ENCODE measurements around the gene POU3F1.
A peak's percentile ranks its signal among the peaks of the same experiment; 100 is the strongest.

POU3F1 gene

DNA sequence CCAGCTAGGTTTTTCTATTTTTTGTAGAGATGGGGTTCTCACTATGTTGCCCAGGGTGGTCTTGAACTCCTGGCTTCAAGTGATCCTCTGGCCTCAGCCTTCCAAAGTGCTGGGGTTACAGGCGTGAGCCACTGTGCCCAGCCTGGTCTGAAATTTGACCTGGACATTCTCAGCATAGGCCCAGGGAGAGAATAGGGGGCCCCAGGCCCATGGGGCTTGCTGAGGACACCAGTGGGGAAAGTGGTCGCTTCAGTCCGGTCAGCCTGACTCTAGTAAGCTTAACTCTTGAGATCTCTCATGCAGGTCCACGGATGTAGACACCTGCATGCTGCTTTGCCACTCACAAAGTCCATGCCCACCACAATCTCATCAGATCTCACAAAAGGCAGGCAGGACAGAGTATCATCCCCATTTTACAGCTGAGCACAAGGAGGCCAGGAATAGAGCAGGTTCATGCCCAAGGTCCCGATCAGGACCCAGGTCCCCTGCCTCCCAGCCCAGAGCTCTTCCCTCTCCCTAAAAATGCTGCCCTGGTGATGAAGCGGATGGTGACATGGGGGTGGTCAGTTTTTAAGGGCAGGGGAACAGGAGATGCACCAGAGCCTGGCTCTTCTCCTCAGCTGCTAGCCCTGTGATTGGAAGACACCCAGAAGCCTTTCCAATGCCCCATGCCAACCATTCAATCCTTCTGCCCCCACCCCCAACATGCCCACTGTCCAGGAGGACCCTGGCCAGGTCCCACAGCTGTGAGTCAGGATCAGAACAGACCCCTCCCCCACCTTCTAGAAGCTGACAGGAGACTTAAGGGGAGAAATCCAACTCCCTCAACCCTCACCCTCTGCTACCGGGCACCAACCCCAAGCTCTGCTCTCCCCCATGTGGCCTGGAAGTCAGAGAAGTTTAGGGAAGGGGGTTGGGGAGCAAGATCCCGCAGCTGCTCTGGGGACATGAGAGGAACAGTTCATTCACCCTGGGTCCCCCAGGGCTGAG lies 43.0 kb downstream of the POU3F1 start:
- peak; percentile 35 for DNase-seq

DNA sequence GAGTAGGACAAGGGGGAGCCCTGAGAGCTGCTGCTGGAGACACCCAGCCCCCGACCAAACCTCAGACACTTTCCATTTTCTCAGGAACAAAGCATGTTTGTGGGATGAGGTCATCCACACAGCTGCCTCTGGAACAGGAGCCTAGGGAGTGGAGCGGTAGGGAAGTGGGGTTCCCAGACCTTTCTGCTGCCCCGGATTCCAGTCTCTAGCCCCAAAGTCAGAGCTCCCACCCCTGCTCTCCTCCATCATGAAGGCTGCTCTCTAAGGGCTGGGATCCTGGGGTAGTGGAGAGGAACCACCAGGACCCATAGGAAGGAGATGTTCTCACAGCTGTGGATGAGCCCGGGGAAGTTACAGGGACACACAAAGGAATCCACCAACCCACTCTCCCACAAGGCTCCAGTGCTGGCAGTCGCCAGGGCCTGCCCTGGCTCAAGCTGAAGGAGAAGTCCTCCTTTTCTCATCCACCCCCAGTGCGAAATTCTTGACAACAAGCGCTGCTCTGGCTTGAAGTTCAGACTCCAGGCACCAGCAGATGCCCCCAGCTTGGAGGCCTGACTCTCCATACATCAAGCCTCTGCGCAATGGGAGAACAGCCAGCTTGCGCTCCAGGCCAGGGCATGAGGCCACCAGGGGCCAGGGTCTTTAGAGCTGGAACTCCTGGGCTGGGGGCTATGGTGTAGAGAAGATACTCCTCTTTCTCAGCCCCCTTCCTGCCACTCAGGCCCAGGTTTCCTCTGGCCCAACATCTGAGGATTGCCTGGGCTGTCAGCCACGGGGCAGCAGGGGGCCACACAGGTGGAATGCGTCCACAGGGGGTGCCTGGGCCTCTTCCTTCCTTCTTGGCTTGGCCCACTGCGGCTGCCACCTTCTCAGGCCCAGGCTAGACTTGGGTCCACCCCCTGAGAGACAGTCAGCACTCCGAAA lies 45.8 kb downstream of the POU3F1 start:
- DNase-seq, result no peak

DNA sequence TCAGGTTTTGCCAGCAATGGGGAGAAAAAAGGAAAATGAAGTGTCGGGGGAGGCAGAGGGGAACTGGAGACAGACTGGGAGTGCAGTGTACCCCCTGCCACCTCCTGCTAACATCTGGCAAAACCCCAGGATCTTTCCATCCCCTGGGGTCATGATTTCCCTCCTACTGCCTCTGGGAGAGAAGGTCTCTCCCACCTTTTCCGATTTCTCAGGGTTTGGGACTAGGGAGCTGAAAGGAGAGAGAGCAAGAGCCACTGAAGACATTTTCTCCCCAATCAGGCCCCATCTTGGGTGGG lies 46.4 kb downstream of the POU3F1 start:
- no peak for DNase-seq

- DNase-seq, result no peak
Observed at GRCh38 chr1:37999430-38000232, 47.0 kb downstream of the POU3F1 start.

GRCh38 chr1:37998913-37999429 lies 47.6 kb downstream of the POU3F1 start:
- no peak for DNase-seq

DNA sequence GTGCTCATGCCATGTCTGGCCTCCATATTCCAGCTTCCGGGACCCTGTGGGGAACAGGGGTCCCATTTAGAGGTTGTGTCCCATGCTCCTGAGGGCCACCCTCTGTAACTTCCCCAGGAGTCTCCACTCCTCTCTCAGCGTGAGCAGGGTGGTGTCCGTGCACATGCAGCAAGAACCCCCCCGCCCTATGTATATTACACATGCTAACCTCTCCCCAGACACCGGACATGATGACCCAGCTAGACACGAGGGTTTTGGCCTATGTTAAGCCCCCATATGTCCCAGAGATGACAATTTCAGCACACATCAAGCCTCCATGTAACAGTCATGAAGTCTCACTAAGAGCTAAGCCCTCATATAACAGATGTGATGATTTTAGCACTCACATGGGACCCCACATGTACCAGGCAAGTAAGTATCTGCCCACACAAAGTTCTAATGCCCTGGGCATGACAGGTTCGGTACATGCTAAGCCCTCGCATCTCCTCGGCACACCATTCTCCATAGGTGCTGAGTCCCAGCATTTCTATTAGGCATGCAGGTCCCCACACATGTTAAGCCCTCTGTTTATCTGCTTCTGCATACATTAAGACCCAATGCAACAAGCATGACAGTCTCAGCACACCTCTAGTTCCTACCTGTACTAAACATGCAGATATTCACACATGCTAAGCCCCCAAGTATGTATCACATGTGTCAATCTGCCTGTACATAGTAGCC lies 48.3 kb downstream of the POU3F1 start:
- DNase-seq, result no peak

GRCh38 chr1:37997256-37998088 lies 49.1 kb downstream of the POU3F1 start:
- DNase-seq, result no peak

- no peak for DNase-seq
Observed at GRCh38 chr1:37995751-37996345, 50.7 kb downstream of the POU3F1 start.

DNA sequence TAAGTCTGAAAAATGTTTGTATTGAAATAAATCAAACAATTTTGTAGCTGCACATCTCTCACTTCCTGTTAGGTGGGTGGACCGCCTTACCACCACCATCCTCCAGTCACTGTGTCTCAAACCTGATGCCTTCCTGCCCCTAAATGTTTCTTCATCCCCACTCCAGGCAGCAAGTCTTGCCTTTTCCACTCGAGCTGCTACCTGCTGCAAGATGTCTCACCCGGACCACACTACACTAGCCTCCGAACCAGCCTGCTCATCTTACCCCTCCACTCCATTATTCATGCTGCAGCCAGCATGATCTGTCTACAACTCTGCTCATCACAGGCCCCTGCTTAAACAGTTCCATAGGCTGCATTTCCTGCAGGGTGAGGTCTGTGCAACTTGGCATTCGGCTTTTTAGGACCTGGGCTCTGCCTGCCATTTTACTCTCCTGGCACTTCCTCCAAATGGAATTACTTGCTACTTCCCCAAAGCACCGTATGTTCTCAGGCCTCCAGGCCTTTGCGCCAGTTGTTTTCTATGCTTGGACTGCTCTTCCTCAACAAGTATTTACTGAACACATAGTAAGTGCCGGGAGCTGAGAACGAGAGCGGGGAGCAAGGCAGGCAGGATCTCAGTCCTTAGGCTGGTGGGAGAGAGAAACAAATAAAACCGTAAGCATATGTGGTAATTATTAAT lies 51.6 kb downstream of the POU3F1 start:
- no peak for DNase-seq
